HEK293T (cell line): ENCODE measurements around the gene INPP4A.

Experiments used
- CTCF ChIA-PET: fragments of 350-600 bp; formaldehyde crosslinking; extraction: SDS; loops from one replicate; lab custom pipeline; 2021; ENCODE audit warnings: antibody characterized with exemption, inconsistent platforms; lab: Yijun Ruan, JAX
- POLR2A ChIA-PET: fragments of 350-600 bp; formaldehyde crosslinking; extraction: SDS; loops from one replicate; lab custom pipeline; 2020; ENCODE audit warnings: antibody characterized with exemption, inconsistent platforms; lab: Yijun Ruan, JAX
- DNase-seq: peaks from one replicate; pipeline ENCODE4 v3.0.0; 2012; ENCODE audit warnings: mixed read lengths; ENCODE audit errors: extremely low spot score
- ARNT ChIP-seq: fragments of 450-650 bp; IDR thresholded peaks from 2 replicates; pipeline ENCODE4 v1.6.1; 2017; ENCODE audit warnings: mild to moderate bottlenecking
- BHLHE40 ChIP-seq: fragments of 450-650 bp; IDR thresholded peaks from 2 replicates; pipeline ENCODE4 v1.6.1; 2016; ENCODE audit warnings: mild to moderate bottlenecking, moderate library complexity, borderline replicate concordance
- CTBP1 ChIP-seq: fragments of 450-650 bp; IDR thresholded peaks from 2 replicates; pipeline ENCODE4 v1.6.1; 2016; ENCODE audit warnings: borderline replicate concordance
- ELF4 ChIP-seq: fragments of 450-650 bp; IDR thresholded peaks from 2 replicates; pipeline ENCODE4 v1.6.1; 2017; ENCODE audit warnings: antibody characterized with exemption
- FOXA1 ChIP-seq: fragments of 450-650 bp; IDR thresholded peaks from 2 replicates; pipeline ENCODE4 v1.6.1; 2016; ENCODE audit warnings: mild to moderate bottlenecking
- FOXK2 ChIP-seq: fragments of 450-650 bp; IDR thresholded peaks from 2 replicates; pipeline ENCODE4 v1.6.1; 2016; ENCODE audit warnings: mild to moderate bottlenecking
- FOXM1 ChIP-seq: fragments of 450-650 bp; IDR thresholded peaks from 2 replicates; pipeline ENCODE4 v1.6.1; 2017; ENCODE audit warnings: mild to moderate bottlenecking, borderline replicate concordance
- HDGF ChIP-seq: fragments of 450-650 bp; IDR thresholded peaks from 2 replicates; pipeline ENCODE4 v1.6.1; 2017; ENCODE audit warnings: antibody characterized with exemption, borderline replicate concordance
- L3MBTL2 ChIP-seq: fragments of 450-650 bp; conservative IDR thresholded peaks from 2 replicates; pipeline ENCODE4 v1.6.1; 2016; ENCODE audit warnings: mild to moderate bottlenecking
- LEF1 ChIP-seq: fragments of 450-650 bp; IDR thresholded peaks from 2 replicates; pipeline ENCODE4 v1.6.1; 2017; ENCODE audit warnings: mild to moderate bottlenecking, borderline replicate concordance
- NFRKB ChIP-seq: fragments of 450-650 bp; IDR thresholded peaks from 2 replicates; pipeline ENCODE4 v1.6.1; 2016; ENCODE audit warnings: mild to moderate bottlenecking, moderate library complexity
- SP1 ChIP-seq: fragments of 450-650 bp; IDR thresholded peaks from 2 replicates; pipeline ENCODE4 v1.6.1; 2017
- SUZ12 ChIP-seq: fragments of 450-650 bp; IDR thresholded peaks from 2 replicates; pipeline ENCODE4 v1.6.1; 2016; ENCODE audit warnings: mild to moderate bottlenecking
- TARDBP ChIP-seq: fragments of 450-650 bp; IDR thresholded peaks from 2 replicates; pipeline ENCODE4 v1.6.1; 2016
- ZNF384 ChIP-seq: fragments of 450-650 bp; IDR thresholded peaks from 2 replicates; pipeline ENCODE4 v1.6.1; 2016
- TF ChIP-seq, protein P1 (sequence below): fragments of 450-650 bp; IDR thresholded peaks from 2 replicates; pipeline ENCODE4 v1.6.1; 2016

The INPP4A gene

DNA sequence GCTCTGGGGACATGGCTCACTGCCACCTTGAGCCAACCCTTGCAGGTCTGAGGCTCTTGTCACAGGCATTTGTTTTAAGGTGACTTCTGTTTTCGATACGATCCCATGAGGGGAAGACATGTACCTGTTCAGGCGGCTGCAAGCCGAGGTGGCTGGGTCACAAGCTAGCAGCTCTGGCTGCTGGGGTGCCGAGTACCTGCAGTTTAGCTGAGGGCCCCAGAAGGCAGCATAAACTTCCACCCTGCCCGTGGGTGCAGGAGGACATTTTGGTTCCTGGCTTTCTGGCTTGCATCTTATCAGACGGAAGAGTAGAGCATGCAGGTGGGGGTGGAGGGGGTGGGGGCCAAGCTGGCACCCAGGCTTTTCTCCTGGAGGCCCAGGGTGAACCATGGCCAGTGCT lies 135.3 kb downstream of the INPP4A start:
- ChIA-PET POLR2A (no interaction called here), CTCF (interaction anchor here (0.6 kb wide), 1 partner anchor 172 kb away, joined by 4 read pairs; no protein-coding TSS in a partner anchor)
- TF ChIP-seq ELF4: no peak
- TF ChIP-seq ZNF384: no peak
- TF ChIP-seq CTBP1: no peak
- TF ChIP-seq HDGF: no peak
- TF ChIP-seq, protein P1, sequence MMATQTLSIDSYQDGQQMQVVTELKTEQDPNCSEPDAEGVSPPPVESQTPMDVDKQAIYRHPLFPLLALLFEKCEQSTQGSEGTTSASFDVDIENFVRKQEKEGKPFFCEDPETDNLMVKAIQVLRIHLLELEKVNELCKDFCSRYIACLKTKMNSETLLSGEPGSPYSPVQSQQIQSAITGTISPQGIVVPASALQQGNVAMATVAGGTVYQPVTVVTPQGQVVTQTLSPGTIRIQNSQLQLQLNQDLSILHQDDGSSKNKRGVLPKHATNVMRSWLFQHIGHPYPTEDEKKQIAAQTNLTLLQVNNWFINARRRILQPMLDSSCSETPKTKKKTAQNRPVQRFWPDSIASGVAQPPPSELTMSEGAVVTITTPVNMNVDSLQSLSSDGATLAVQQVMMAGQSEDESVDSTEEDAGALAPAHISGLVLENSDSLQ: no peak
- no peak for TF ChIP-seq TARDBP
- TF ChIP-seq SP1: no peak
- no peak for DNase-seq

DNA sequence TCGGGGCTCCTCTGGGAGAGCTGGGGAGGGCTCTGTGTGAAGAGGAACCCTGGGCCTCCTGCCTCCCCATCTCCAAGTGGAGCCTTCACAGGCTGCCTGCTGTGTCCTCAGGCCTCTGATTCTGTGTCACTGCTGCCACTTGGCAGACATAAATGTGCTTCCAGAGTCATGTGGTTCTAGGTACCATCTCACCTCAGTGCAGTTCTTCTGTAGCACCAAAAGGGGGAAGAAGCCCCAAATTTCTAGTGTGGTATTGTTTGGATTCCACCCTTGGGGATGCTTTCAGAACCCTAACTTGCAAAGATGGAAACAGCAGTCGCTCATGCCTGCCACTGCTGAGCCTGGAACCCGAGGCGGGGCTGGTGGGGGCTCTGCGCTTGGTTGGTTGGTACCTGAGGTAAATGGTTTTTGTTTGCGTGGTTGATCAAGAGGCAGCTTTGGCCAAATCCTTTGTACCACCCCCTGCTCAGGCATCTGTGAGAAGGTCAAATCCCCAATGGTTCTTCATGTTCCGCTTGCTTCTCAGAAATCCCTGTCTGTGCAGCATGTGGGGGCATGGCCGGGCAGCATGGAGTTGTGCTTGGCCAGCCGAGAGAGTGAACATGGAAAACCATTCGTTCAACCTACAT lies 136.1 kb downstream of the INPP4A start:
- ChIA-PET POLR2A (no interaction called here), CTCF (no interaction called here)
- no peak for TF ChIP-seq LEF1
- TF ChIP-seq ELF4: no peak
- TF ChIP-seq FOXM1: no peak
- no peak for TF ChIP-seq SUZ12
- TF ChIP-seq HDGF: no peak
- no peak for TF ChIP-seq BHLHE40
- TF ChIP-seq FOXA1: no peak
- no peak for TF ChIP-seq TARDBP
- no peak for TF ChIP-seq NFRKB
- TF ChIP-seq, protein P1: no peak
- TF ChIP-seq ARNT: no peak
- no peak for DNase-seq

DNA sequence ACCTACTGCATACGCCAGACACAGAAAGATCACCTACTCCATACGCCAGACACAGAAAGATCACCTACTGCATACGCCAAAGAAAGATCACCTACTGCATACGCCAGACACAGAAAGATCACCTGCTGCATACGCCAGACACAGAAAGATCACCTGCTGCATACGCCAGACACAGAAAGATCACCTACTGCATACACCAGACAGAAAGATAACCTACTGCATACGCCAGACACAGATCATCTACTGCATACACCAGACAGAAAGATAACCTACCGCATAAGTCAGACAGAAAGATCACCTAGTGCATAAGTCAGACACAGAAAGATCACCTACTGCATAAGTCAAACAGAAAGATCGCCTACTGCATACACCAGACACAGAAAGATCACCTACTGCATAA lies 137.9 kb downstream of the INPP4A start:
- POLR2A ChIA-PET: no interaction called here
- no peak for DNase-seq
- TF ChIP-seq, protein P1: no peak
- TF ChIP-seq L3MBTL2 (no peak), FOXK2 (no peak), FOXM1 (no peak), ARNT (no peak), HDGF (no peak), BHLHE40 (no peak), LEF1 (no peak), SUZ12 (no peak), ZNF384 (no peak)
- CTCF ChIA-PET: no interaction called here

DNA sequence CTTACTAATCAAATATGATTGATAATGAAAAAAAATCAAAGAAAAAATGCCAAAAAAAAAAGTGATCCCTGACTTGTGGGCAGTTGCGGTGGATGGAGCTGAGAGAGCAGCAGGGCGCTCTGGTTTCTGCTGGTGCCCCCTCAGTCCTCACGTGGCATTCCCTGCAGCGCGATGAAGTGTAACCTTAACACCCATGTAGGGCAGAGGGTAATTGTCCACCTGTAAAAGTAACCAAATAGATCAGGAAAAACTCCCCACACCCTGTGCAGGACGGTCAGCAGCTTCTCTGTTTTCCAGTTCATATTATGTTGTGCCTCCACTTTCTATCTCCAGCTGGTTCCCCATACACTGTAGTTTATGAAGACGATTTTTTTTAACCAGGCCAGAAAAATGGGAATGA lies 138.6 kb downstream of the INPP4A start:
- TF ChIP-seq SUZ12 (no peak), HDGF (no peak)
- ChIA-PET CTCF (no interaction called here), POLR2A (no interaction called here)
- no peak for DNase-seq

DNA sequence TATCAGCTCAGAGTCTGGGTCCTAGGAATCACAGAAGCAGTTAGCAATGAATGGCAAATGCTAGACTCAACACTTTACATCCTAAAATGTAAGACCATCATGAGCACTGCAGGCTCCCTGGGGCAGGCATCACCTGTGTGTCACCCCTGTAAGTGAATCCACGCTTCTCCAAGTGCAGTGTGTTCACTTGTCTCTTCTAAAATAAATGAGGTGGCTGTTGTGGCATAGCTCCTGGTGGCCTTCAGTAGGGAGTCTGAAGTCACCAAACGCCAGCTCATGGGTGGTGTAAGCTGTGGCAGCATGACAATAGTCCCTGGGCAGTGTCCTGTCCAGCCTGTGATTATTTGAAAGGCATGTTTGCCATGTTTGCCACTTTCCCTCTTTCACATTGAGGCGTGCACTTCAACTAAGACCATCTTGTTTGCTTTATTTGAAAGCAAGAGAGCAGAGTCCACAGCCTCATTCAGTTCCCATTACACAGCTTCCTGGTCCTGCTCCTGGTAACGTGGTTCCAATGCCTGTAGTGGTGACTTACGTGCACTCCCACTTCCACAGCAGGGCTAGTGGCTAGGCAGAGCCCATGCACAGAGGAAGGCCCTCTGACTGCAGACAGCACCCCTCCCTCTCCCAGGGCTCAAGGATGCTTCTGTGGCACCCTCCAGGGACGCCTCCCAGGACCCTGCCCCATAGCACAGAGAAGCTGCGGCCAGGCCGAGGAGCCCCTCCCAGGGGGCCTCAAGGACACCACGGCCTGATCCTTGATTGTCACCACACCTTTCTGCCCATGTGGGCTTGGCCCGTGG lies 139.4 kb downstream of the INPP4A start:
- DNase-seq: no peak
- TF ChIP-seq SP1 (no peak), L3MBTL2 (no peak), NFRKB (no peak), ELF4 (no peak), ARNT (no peak), LEF1 (no peak), CTBP1 (no peak), ZNF384 (no peak), FOXM1 (no peak), SUZ12 (no peak), TARDBP (no peak), FOXA1 (no peak), BHLHE40 (no peak)
- TF ChIP-seq, protein P1: no peak
- ChIA-PET CTCF (no interaction called here), POLR2A (no interaction called here)

DNA sequence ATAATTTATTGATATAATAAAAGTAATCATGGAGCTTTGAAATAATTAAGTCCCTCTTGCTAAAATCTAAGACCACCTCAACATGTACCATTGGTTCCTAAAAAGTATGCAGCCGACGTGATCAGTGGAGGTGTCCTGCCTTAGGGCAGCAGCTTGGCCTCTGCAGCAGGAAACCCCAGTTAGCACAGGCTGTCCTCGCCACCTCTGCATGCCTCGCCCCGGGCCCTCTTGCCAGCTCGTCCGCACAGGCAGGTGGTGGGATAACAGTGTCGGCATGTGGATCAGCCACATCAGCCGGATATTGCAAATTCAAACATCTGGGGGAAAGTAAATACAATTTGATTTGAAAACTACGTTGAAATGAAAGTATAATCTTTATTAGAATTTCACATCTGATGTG lies 140.7 kb downstream of the INPP4A start:
- CTCF ChIA-PET: no interaction called here
- TF ChIP-seq FOXA1 (no peak), ZNF384 (no peak), L3MBTL2 (no peak), NFRKB (no peak), LEF1 (no peak), FOXK2 (no peak), HDGF (no peak), FOXM1 (no peak), SUZ12 (no peak), CTBP1 (no peak), SP1 (no peak), ARNT (no peak), ELF4 (no peak), TARDBP (no peak), BHLHE40 (no peak)
- TF ChIP-seq, protein P1: no peak
- DNase-seq: no peak
- POLR2A ChIA-PET: no interaction called here
